ENCODE measurements around the gene SNX20. TPM values are rescaled to one million over a fixed set of nuclear protein-coding genes. Genes with fewer than 3 reads are reported as not detected.

SNX20 gene
- total RNA-seq, 4 donors from 2014 or later = 0.17 to 4.0 (median 1.9) TPM

DNA sequence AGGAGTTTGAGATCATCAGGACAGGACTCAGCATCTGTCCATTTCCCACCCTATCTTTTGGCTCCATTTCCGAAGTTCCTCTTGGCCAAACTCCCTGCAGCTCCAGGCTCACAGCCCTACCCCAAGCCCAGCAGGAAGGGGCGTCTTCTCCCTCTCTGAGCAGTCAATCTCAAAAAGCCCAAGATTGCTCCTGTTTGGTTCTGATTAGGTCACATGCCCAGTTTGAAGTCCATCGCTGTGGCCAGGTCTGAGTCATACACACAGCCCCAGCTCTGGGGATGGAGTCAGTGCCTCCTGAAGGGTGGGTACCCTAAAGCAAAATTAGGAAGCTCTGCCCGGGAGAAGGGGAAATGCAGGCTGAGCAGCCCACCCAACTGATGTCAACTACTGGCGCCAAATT is 23.9 kb downstream of the SNX20 start:
- ATAC-seq = no peak
- H3K27ac ChIP-seq = no peak overlapping the region
- no peak for DNase-seq
- no peak overlapping the region for H3K4me3 ChIP-seq
- no peaks in the 10 kb centered on the region for H3K4me1 ChIP-seq
- TF ChIP-seq, protein P1, sequence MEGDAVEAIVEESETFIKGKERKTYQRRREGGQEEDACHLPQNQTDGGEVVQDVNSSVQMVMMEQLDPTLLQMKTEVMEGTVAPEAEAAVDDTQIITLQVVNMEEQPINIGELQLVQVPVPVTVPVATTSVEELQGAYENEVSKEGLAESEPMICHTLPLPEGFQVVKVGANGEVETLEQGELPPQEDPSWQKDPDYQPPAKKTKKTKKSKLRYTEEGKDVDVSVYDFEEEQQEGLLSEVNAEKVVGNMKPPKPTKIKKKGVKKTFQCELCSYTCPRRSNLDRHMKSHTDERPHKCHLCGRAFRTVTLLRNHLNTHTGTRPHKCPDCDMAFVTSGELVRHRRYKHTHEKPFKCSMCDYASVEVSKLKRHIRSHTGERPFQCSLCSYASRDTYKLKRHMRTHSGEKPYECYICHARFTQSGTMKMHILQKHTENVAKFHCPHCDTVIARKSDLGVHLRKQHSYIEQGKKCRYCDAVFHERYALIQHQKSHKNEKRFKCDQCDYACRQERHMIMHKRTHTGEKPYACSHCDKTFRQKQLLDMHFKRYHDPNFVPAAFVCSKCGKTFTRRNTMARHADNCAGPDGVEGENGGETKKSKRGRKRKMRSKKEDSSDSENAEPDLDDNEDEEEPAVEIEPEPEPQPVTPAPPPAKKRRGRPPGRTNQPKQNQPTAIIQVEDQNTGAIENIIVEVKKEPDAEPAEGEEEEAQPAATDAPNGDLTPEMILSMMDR (IDR thresholded peaks at IDR 0.05 in 4 of 5, conservative IDR thresholded peaks at IDR 0.05 in 1 of 5) = no peak
- TF ChIP-seq POLR2A (IDR thresholded peaks at IDR 0.05) = no peak
- in situ Hi-C loops (cut with MboI; ENCODE audit: low sequenced_read_pairs in 4 of 4) (loop anchor here in 2 of 4 donors (25.0 kb wide), 1 partner anchor 445 kb away; no protein-coding TSS in a partner anchor), intact Hi-C loops (cut with DNase I; ENCODE audit: low total_unique reads) (no loop called here)
- no peaks in the 10 kb centered on the region for H3K9me3 ChIP-seq
- no peaks in the 10 kb centered on the region for H3K27me3 ChIP-seq
- H3K36me3 ChIP-seq = no peaks in the 10 kb centered on the region

DNA sequence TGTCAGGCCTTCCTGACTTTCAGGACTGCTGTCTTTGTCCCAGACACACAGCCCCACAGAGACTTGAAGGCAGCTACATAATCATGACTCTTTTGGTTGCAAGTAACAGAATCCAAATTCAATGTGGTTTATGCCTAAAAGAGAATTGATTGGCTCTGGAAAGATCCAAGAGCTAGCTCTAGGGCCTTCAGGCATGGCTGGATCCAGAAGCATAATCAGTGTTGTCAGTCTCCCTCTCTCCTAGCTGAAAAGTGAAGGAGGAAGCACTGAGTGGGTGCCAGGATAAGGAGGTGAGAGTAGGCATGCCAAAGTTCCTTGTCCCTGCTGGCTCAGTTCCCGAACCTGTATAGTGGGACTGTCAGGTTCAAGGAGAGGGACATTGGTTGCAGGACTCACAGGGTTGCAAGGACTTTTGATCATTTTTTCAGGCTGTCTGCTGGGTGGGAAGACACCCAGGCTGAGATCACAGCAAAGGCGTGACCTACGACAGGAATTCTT is 25.5 kb downstream of the SNX20 start:
- intact Hi-C loops (cut with DNase I; ENCODE audit: low total_unique reads) (no loop called here), in situ Hi-C loops (cut with MboI; ENCODE audit: low sequenced_read_pairs in 4 of 4) (loop anchor here in 2 of 4 donors (25.0 kb wide), 1 partner anchor 443 kb away; no protein-coding TSS in a partner anchor)

DNA sequence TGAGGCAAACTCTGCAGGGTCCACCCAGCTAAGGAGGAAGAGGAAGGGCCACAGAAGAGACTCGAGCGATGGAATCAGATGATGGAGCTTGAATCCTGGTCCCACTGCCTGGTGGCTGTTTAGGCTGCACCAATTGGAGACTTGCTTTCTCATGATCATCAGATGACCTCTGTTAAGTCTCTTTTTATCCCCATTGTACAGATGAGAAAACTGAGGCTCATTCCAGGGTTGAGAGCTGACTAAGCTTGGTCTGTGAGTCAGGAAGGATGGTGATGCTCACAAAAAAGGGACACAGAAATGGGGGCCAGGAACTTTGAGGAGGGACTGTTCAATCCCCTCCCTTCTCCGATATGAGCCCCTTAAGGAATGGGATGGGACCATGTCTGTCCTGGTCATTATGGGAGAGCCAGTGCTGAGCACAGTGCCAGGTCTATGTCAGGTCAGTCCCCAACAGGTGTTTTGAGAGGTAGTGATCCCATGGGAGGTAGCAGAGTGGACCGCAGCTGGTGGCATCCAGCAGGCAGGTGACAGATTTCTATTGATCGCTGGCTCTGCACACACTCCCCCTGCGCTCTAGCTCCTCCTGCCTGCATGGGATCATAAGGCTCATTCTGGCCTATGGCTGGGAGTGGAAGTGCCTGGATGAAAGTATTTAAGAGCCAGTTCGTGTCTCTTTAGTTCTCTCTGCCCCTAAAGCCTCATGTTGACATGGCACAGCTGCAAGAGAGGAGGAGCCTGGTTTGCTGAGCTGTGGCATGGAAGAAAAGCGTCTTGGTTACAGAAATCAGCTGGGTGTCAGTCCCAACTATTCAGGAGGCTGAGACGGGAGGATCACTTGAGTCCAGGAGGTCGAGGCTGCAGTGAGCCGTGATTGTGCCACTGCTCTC is 27.2 kb downstream of the SNX20 start:
- in situ Hi-C loops (cut with MboI; ENCODE audit: low sequenced_read_pairs in 4 of 4) (loop anchor here in 2 of 4 donors (25.0 kb wide), 1 partner anchor 442 kb away; no protein-coding TSS in a partner anchor), intact Hi-C loops (cut with DNase I; ENCODE audit: low total_unique reads) (no loop called here)
- Histone ChIP-seq H3K36me3 (no peaks in the 10 kb centered on the region), H3K27ac (no peak overlapping the region), H3K4me1 (no peaks in the 10 kb centered on the region), H3K27me3 (no peaks in the 10 kb centered on the region), H3K4me3 (no peak overlapping the region), H3K9me3 (no peaks in the 10 kb centered on the region)
- ATAC-seq (no peak), DNase-seq (no peak)
- TF ChIP-seq, protein P1 (IDR thresholded peaks at IDR 0.05 in 4 of 5, conservative IDR thresholded peaks at IDR 0.05 in 1 of 5) = no peak
- no peak for TF ChIP-seq POLR2A (IDR thresholded peaks at IDR 0.05)

More for the DNA sequence above, 25.5 kb downstream of the SNX20 start:
- H3K27me3 ChIP-seq = no peaks in the 10 kb centered on the region
- no peak overlapping the region for H3K27ac ChIP-seq
- H3K4me1 ChIP-seq = no peaks in the 10 kb centered on the region
- DNase-seq (no peak), ATAC-seq (no peak)
- H3K4me3 ChIP-seq = no peak overlapping the region
- no peaks in the 10 kb centered on the region for H3K36me3 ChIP-seq
- H3K9me3 ChIP-seq = no peaks in the 10 kb centered on the region
- TF ChIP-seq, protein P1 (IDR thresholded peaks at IDR 0.05 in 4 of 5, conservative IDR thresholded peaks at IDR 0.05 in 1 of 5) = no peak
- no peak for TF ChIP-seq POLR2A (IDR thresholded peaks at IDR 0.05)

DNA sequence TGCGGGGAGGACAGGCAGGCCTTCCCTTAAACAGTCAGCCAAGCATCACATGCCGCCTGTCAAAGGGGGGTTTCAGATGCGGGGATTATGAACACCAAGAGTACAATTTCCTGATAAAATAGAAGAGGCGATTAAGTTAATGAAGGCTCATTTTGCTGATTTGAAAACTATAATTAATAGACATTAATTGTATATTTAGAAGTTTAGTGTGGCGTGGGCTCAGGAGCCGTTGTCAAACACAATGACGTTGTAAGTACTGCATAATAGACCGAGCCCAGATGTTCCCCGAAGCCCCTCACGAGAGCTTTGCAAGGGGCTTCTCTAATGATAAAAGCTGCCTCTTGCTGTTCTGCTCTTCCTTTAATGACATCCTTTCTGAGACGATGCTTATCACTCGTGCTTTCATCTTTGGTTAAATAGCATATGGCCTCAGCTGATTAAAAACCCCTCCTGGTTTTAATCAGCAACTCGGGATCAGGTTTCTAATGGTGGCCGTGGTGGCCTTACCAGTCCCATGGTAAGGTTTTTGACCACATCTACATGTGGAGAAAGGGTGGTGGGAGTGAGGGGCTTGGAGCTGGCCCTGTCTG is 28.2 kb downstream of the SNX20 start:
- ATAC-seq = no peak
- Histone ChIP-seq H3K4me3 (no peak overlapping the region), H3K4me1 (no peaks in the 10 kb centered on the region), H3K27ac (no peak overlapping the region), H3K9me3 (no peaks in the 10 kb centered on the region), H3K36me3 (no peaks in the 10 kb centered on the region), H3K27me3 (no peaks in the 10 kb centered on the region)
- intact Hi-C loops (cut with DNase I; ENCODE audit: low total_unique reads) = no loop called here
- TF ChIP-seq, protein P1 (IDR thresholded peaks at IDR 0.05 in 4 of 5, conservative IDR thresholded peaks at IDR 0.05 in 1 of 5) = no peak
- no peak for TF ChIP-seq POLR2A (IDR thresholded peaks at IDR 0.05)
- DNase-seq = no peak
- in situ Hi-C loops (cut with MboI; ENCODE audit: low sequenced_read_pairs in 4 of 4) = loop anchor here in 2 of 4 donors (25.0 kb wide), 1 partner anchor 441 kb away; no protein-coding TSS in a partner anchor

All from gastrocnemius medialis (tissue), 4 donors.